Lower leg skin (tissue), 4 donors: Measurements from ENCODE around the gene AMPD3. TPM values are rescaled to one million over a fixed set of nuclear protein-coding genes. Genes with fewer than 3 reads are reported as not detected.

ENCODE experiments used
- DNase-seq, 2 donors: peaks; one replicate each; pipeline ENCODE4 v3.0.0-alpha.2; 2019; ENCODE audit warnings: low spot score in 2 of 2
- H3K4me3 ChIP-seq: fragments of 200-600 bp; sonication (generic); 2 replicates; pipeline ENCODE4 v1.5.1; 2017; ENCODE audit warnings: mild to moderate bottlenecking, low read depth; ENCODE audit not compliant: poor library complexity, severe bottlenecking
- POLR2A ChIP-seq, 2 donors: fragments of 450-650 bp; IDR thresholded peaks; one replicate each; pipeline ENCODE4 v1.6.1; 2016 to 2017; ENCODE audit warnings: antibody characterized with exemption in 2 of 2, mild to moderate bottlenecking in 1 of 2, moderate library complexity in 1 of 2
- WGBS, 2 donors: methylation state at CpG; one replicate each; pipeline ENCODE4 v1.1.5; 2018; 5-methylcytosine and 5-hydroxymethylcytosine counted together
- intact Hi-C: fragments of 100-400 bp; cut with DNase I; formaldehyde crosslinking; loops from one replicate; pipeline ENCODE4 v1.15.0; 2023; ENCODE audit warnings: low total_unique reads
- total RNA-seq, 4 donors: library from RNA; depleted of rRNA; stranded (reverse); fragments of >200 nt; gene quantifications; one replicate each; pipeline ENCODE4 v1.1.0, GENCODE V29; 2016
- TF ChIP-seq, protein P1 (sequence below), 3 donors: fragments of 450-650 bp; IDR thresholded peaks; one replicate each; pipeline ENCODE4 v1.5.1; 2016; ENCODE audit warnings: antibody characterized with exemption in 3 of 3, mild to moderate bottlenecking in 3 of 3, moderate library complexity in 2 of 3

The AMPD3 gene
- total RNA-seq, 4 donors from 2014 or later, result 30.2 to 43.3 (median 32.6) TPM

GRCh38 chr11:10483584-10483983, 28.5 kb downstream of the AMPD3 start:
- DNase-seq, result peak in 1 of 2 donors; percentile 58
- WGBS, 2 donors, result 66 to 80% methylated on average over 3 of the region's 3 CpGs
- TF ChIP-seq, protein P1, sequence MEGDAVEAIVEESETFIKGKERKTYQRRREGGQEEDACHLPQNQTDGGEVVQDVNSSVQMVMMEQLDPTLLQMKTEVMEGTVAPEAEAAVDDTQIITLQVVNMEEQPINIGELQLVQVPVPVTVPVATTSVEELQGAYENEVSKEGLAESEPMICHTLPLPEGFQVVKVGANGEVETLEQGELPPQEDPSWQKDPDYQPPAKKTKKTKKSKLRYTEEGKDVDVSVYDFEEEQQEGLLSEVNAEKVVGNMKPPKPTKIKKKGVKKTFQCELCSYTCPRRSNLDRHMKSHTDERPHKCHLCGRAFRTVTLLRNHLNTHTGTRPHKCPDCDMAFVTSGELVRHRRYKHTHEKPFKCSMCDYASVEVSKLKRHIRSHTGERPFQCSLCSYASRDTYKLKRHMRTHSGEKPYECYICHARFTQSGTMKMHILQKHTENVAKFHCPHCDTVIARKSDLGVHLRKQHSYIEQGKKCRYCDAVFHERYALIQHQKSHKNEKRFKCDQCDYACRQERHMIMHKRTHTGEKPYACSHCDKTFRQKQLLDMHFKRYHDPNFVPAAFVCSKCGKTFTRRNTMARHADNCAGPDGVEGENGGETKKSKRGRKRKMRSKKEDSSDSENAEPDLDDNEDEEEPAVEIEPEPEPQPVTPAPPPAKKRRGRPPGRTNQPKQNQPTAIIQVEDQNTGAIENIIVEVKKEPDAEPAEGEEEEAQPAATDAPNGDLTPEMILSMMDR (IDR thresholded peaks at IDR 0.05), result no peak
- no peak for TF ChIP-seq POLR2A (IDR thresholded peaks at IDR 0.05)
- no peak overlapping the region for H3K4me3 ChIP-seq
- intact Hi-C loops, result no loop called here

GRCh38 chr11:10484461-10485180, 29.6 kb downstream of the AMPD3 start:
- 93 to 94% methylated on average over 16 of the region's 16 CpGs for WGBS, 2 donors
- peak in 1 of 2 donors; percentile 77 for DNase-seq
- H3K4me3 ChIP-seq, result no peak overlapping the region
- no peak for TF ChIP-seq POLR2A (IDR thresholded peaks at IDR 0.05)
- TF ChIP-seq, protein P1 (IDR thresholded peaks at IDR 0.05), result no peak
- intact Hi-C loops, result no loop called here

DNA sequence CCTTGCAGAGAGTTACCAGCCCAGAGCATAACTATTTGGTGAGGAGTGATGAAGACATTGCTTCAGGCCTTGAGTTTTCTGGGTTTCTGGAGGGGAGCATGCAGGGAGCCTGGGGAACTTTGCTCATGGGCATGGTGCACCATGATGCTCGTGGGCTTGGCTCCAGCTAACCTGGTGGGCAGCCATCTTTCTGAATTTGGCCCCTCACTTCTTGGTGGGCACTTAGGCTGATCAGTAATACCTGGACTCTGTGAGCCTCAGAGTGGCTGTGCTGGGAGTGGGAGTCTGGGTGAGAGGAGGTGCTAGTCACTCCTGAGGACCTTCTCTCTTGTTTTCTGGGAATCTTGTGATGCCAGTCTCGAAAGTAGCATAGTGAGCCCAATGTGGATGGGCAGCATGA, 30.6 kb downstream of the AMPD3 start:
- peak in 1 of 2 donors; percentile 68 for DNase-seq
- TF ChIP-seq, protein P1 (IDR thresholded peaks at IDR 0.05), result no peak
- TF ChIP-seq POLR2A (IDR thresholded peaks at IDR 0.05), result no peak
- H3K4me3 ChIP-seq, result no peak overlapping the region
- WGBS, 2 donors, result 50 to 56% methylated on average over 2 of the region's 2 CpGs
- intact Hi-C loops, result no loop called here

DNA sequence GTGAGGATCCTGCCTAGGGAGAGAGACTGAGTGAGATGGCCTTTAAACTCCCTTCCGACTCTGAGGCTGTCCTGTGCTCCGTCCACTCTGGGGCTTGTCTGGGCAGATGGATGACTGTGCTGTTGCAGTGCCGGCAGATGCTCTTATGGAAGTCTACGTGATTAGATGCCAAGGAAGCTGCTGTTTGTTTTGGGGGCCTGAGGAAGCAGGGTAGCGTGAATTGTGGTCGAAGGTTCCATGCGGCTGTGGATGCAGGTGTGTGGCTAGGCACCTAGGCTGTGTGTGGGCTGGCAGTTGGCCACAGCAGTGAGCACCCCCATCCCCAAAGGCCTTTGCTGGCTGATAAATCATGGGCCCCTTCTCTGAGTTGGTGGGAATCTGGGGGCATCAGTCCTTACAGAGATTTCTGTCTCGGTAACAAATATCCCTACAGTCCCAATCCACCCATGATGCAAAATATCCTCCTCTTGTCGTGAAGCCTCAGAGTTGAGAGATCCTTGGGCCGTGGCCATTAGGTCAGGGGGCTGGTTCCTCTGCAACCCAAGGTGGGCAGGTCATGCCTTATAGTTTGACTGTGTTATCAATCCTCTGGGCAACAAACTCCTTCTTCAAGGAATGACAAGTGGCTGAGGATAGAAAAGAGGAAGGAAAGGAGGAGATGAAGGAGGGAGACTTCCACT, 31.2 kb downstream of the AMPD3 start:
- intact Hi-C loops, result no loop called here
- H3K4me3 ChIP-seq, result no peak overlapping the region
- TF ChIP-seq POLR2A (IDR thresholded peaks at IDR 0.05), result no peak
- TF ChIP-seq, protein P1 (IDR thresholded peaks at IDR 0.05), result no peak
- WGBS, 2 donors, result 91 to 94% methylated on average over 10 of the region's 10 CpGs
- peak in 1 of 2 donors; percentile 73 for DNase-seq

DNA sequence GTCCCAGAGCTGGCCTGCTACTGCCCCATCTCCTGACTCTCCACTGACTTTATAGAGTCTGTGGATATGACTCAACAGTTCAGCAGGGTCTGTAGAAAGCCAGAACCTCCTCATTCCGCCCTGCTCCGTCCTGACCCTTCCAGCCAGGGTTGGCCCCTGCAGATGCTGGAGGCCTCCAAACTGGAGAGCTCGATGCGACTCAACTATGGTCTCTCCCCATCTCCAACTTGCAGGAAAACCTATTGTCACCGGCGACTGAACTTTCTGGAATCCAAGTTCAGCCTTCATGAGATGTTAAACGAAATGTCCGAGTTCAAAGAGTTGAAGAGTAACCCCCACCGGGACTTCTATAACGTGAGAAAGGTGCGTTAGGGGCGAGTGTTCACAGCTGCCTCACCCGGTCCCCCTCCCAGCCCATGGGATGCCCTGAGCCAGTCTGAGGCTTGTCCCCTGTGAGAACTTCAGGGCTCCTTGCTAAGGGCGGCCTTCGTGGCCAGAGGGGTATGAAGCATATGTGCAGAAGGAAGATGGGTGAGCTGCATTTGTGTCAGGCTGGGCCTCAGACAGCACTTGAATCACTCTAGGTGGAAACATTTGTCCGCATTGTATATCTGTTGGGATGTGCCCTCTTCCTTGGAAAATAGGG, 32.1 kb downstream of the AMPD3 start:
- TF ChIP-seq, protein P1 (IDR thresholded peaks at IDR 0.05), result no peak
- TF ChIP-seq POLR2A (IDR thresholded peaks at IDR 0.05), result no peak
- H3K4me3 ChIP-seq, result no peak overlapping the region
- DNase-seq, result peak in 1 of 2 donors; percentile 80
- intact Hi-C loops, result no loop called here
- WGBS, 2 donors, result 92 to 96% methylated on average over 16 of the region's 16 CpGs
